AG04450 (cell line): Measurements from ENCODE around the gene KHDC4. TPM values are rescaled to one million over a fixed set of nuclear protein-coding genes. Genes with fewer than 3 reads are reported as not detected.
A peak's percentile ranks its signal among the peaks of the same experiment; 100 is the strongest.

Experiments
- CTCF ChIA-PET: fragments of 300-600, 350-600 bp; formaldehyde crosslinking; extraction: SDS; loops from one replicate; lab custom pipeline; 2022; ENCODE audit warnings: antibody characterized with exemption, inconsistent platforms; lab: Charles Lee
- POLR2A ChIA-PET: fragments of 350-600 bp; formaldehyde crosslinking; extraction: SDS; loops from one replicate; lab custom pipeline; 2021; ENCODE audit warnings: antibody characterized with exemption, inconsistent platforms; lab: Yijun Ruan, JAX
- DNase-seq: peaks from one replicate; pipeline ENCODE4 v3.0.0-alpha.2; 2011; ENCODE audit warnings: low read depth, low spot score
- H3K27ac ChIP-seq: one replicate; pipeline ENCODE4 v1.5.1; 2012; ENCODE audit warnings: low read depth, low read length, control low read depth
- H3K27me3 ChIP-seq: one replicate; pipeline ENCODE4 v1.6.0; 2012; ENCODE audit warnings: low read length; ENCODE audit not compliant: control insufficient read depth, insufficient read depth
- H3K4me3 ChIP-seq: 2 replicates; pipeline ENCODE4 v1.5.1; 2011; ENCODE audit warnings: mild to moderate bottlenecking, low read depth, low read length, control low read depth
- H3K9me3 ChIP-seq: 2 replicates; pipeline ENCODE4 v1.5.1; 2012; ENCODE audit warnings: low read length; ENCODE audit not compliant: control insufficient read depth, insufficient read depth
- CTCF ChIP-seq: IDR thresholded peaks from 2 replicates; pipeline ENCODE4 v1.5.1; 2011; ENCODE audit warnings: low read depth, low read length, control low read depth, inconsistent platforms
- polyA plus RNA-seq: library from polyadenylated mRNA; depleted of rRNA; stranded (reverse); fragments of >200 nt; gene quantifications from 2 replicates; pipeline ENCODE4 v1.2.3, GENCODE V29; 2011

KHDC4 gene
- polyA plus RNA-seq, 1 experiment = 39.0 TPM

- peak overlapping the region; percentile 47 for H3K27ac ChIP-seq
- H3K27me3 ChIP-seq = no peaks in the 10 kb centered on the region
- DNase-seq = no peak
- TF ChIP-seq CTCF = no peak
- POLR2A ChIA-PET = interaction anchor here (3.7 kb wide), 1 partner anchor 11 kb away, joined by 46 read pairs; the partner anchor contains the start of gene ARHGEF2
- CTCF ChIA-PET = interaction anchor here (1.3 to 5.9 kb wide), 2 partner anchors 12 to 23 kb away, joined by 3 to 27 read pairs; partner anchors contain the start of gene ARHGEF2
- H3K9me3 ChIP-seq = no peaks in the 10 kb centered on the region
- H3K4me3 ChIP-seq = no peak overlapping the region
Observed at GRCh38 chr1:155966750-155967149, 32.5 kb upstream of the KHDC4 start.

- Histone ChIP-seq H3K4me3 (no peak overlapping the region), H3K27ac (peak overlapping the region; percentile 47), H3K9me3 (no peaks in the 10 kb centered on the region), H3K27me3 (no peaks in the 10 kb centered on the region)
- CTCF ChIA-PET = interaction anchor here (5.9 kb wide), 1 partner anchor 24 kb away, joined by 27 read pairs; no protein-coding TSS in a partner anchor
- peak; percentile 14; the same call in 1 of the 2 replicates for TF ChIP-seq CTCF
- no peak for DNase-seq
- POLR2A ChIA-PET = interaction anchor here (3.7 kb wide), 1 partner anchor 12 kb away, joined by 46 read pairs; the partner anchor contains the start of gene ARHGEF2
Observed at GRCh38 chr1:155966135-155966534, 31.9 kb upstream of the KHDC4 start.

GRCh38 chr1:155964193-155964592 is 30.0 kb upstream of the KHDC4 start:
- DNase-seq = no peak
- ChIA-PET CTCF (interaction anchor here (1.0 kb wide), 1 partner anchor 25 kb away, joined by 3 read pairs; no protein-coding TSS in a partner anchor), POLR2A (no interaction called here)
- no peaks in the 10 kb centered on the region for H3K9me3 ChIP-seq
- no peak overlapping the region for H3K27ac ChIP-seq
- H3K4me3 ChIP-seq = no peak overlapping the region
- TF ChIP-seq CTCF = no peak
- H3K27me3 ChIP-seq = no peaks in the 10 kb centered on the region

GRCh38 chr1:155962599-155963211 is 28.5 kb upstream of the KHDC4 start:
- no peak for TF ChIP-seq CTCF
- CTCF ChIA-PET = interaction anchor here (0.6 to 1.5 kb wide), 3 partner anchors 16 to 27 kb away, joined by 3 to 7 read pairs (median 4); partner anchors contain the start of gene ARHGEF2

GRCh38 chr1:155961937-155962336 is 27.7 kb upstream of the KHDC4 start:
- peak; percentile 78 for DNase-seq
- TF ChIP-seq CTCF = peak; percentile 41
- ChIA-PET POLR2A (interaction anchor here (1.4 to 2.3 kb wide), 3 partner anchors 12 to 21 kb away, joined by 5 to 11 read pairs (median 7); no protein-coding TSS in a partner anchor), CTCF (interaction anchor here (0.6 to 1.5 kb wide), 3 partner anchors 16 to 28 kb away, joined by 3 to 7 read pairs (median 4); partner anchors contain the start of gene ARHGEF2)
- H3K4me3 ChIP-seq = no peak overlapping the region
- H3K27ac ChIP-seq = peak overlapping the region; percentile 68
- no peaks in the 10 kb centered on the region for H3K9me3 ChIP-seq
- H3K27me3 ChIP-seq = no peaks in the 10 kb centered on the region

More at GRCh38 chr1:155962599-155963211, 28.5 kb upstream of the KHDC4 start:
- DNase-seq = no peak
- H3K9me3 ChIP-seq = no peaks in the 10 kb centered on the region
- no peak overlapping the region for H3K4me3 ChIP-seq
- POLR2A ChIA-PET = interaction anchor here (0.7 to 2.3 kb wide), 4 partner anchors 12 to 20 kb away, joined by 3 to 11 read pairs (median 6); no protein-coding TSS in a partner anchor
- H3K27ac ChIP-seq = peak overlapping the region; percentile 4
- no peaks in the 10 kb centered on the region for H3K27me3 ChIP-seq
